Measurements from ENCODE around the gene DMAP1.

DMAP1 gene

DNA sequence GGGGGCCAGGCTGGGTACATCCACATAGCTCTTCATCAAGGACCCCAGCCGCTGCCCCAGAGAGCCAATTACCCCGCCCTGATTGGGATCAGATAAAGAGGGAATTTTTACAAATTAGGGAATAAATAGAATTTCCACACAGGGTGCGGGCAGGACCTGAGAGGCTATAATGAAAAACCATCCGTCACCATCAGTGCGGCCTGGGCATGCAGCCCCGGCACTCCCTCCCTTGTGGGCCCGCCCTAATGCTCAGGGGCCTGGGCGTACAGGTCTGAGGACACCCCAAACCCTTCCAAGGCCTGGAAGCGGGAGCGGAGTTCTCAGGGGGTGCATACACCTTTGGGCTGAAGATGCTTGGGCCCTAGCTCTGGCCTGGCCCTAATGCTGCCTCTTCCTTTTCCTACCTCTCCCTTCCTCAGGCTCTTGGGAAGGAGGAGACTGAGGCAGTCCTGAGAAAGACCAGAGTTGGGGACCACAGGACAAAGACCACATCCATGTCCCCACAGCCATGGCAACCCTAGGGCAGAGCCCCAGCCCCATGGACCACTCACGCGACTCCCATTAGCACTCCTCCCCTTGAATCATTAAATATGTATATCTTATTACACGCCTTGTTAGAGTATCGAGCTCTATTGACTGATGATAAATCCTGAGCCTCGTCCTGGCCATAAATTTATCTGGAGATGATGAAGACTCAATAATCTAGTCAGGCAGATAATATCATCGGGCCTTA, 16.3 kb downstream of the DMAP1 start:
- no peak for DNase-seq

DNA sequence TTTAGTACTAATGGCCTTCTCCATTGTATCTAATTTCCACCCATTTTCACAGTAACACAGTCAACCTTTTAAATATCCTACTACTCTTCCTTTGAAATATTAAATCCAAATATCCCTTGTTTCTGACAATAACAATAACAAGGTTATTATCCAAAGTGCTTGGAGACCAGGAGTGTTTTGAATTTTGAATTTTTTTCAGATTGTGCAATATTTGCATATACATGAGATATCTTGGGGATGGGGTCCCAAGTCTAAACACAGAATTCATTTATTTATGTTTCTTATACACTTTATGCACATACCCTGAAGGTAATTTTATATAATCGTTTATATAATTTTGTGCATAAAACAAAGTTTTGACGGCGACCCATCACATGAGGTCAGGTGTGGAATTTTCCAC, 17.5 kb downstream of the DMAP1 start:
- DNase-seq = no peak

DNA sequence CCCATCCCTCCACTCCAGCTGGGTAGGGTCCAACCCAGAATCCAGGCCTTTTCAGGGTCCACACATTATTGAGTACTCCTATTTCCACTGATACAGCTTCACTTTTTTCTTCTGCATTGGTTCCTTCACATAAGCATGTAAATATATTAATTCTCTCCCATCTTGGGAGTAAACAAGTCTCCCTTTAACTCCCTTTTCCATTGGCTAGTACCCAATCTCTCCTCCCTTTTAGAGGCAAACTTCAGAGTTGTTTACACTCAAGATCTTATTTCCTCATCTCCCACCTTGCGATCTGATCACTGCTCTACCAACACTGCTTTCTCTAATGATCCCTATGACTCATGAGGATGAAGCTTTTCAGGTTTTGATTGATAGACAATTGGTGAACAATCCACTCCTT, 20.3 kb downstream of the DMAP1 start:
- no peak for DNase-seq

DNA sequence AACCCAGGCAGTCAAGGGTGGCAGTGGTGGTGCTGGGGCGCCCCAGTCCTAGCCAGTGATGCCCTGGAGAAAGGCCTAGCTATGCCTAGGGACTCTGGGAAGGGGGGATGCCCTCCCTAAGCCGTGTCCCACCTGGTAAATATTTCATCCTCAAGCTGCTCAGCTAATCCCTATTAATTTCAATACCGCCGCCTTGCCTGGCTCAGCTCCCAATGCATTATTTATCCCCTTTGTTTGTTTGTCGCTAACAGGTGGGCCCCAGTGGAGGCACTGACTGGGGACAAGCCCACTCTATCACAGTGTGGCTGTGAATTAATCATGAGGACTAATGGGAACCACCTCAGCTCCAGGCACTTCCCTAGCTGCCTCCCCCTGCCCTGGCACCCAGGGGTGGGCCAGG, 22.5 kb downstream of the DMAP1 start:
- no peak for DNase-seq

DNA sequence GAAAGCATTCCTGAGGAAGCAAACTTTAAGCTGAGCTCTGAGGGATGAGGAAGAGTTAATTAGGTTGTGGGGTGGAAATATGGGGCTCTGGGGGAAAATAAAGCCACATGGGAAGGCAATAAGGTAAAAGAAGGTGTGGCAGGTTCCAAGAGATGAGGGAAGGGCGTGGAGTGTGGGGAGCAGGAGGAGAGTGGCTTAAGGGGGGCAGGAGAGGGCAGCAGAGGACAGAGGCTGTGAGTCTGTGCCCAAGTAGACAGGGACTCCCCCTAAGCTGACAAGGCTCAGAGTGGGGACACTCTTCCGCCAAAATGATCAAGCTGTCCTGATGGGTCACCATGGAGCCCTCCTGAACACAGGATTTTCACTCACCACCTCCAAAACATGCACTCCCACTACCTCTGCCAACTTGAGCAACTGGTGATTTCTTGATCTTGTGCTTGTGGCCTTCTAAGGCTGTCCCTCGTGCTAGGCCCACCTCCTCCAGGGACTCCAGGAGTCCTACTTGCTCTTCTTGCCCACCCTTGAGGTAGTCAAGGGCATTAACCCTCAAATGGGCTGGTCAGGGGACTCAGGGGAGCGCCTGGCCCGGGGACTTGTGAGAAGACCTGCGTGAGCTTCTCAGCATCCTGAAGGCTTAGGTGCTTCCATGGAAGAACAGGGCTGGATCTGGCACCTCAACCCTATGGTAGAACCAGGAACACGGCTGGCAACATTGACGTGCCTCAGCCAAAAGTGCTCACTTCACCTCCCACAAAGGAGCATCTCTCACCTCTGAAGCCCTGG, 23.4 kb downstream of the DMAP1 start:
- DNase-seq = no peak

DNA sequence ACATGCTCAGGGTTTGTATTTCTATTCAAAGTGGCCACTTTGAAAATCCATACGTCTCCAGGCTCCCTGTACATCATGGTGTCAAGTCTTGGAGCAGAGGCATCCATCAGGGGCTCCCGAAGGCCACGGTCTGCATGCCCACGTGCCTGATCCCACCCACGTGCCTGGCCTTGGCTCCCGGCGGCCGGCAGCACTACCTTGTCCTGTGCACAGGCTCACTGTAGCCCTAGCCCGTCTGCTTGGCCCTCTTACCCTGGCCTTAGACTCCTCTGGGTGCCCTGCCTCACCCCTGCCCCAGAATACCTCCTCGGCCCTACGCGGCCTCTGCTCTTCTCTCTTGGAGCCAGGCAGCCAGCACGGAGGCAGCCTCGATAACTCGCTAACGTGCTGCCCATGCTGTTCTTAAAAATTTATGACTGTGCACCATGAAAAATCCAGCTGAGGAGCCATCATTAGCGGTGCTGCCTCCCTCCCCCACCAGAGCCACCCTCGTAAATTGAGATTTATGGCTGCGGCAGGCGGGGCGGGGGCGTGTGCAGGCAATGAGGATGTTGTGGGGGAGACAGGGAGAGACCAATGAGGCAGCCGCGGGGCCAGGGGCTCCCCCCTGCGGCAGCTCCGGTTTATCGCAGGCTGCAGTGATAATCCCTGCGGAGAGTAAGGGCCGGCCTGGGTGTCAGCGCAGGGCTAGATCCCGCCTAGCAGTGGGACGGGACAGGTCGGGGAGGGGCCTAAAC, 24.6 kb downstream of the DMAP1 start:
- DNase-seq = peak; percentile 75

DNA sequence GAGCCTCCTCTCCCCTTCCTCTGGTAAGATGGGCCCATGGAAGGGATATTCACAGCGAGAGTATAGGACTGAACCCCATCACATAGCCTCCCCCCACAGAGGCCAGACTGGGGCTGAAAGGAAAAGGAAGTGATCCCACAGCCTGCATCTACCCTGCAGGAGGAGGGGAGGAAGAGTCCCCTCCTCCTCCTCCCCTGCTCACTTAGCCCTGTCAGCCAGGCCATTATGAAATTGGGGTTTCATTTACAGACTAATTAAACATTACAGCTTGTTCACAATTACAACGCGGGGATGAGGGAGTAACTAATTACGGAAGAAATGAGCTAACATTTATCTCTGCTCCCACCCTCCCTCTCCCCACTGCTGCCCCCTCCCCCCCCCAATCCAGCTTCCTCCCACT, 25.4 kb downstream of the DMAP1 start:
- no peak for DNase-seq

DNA sequence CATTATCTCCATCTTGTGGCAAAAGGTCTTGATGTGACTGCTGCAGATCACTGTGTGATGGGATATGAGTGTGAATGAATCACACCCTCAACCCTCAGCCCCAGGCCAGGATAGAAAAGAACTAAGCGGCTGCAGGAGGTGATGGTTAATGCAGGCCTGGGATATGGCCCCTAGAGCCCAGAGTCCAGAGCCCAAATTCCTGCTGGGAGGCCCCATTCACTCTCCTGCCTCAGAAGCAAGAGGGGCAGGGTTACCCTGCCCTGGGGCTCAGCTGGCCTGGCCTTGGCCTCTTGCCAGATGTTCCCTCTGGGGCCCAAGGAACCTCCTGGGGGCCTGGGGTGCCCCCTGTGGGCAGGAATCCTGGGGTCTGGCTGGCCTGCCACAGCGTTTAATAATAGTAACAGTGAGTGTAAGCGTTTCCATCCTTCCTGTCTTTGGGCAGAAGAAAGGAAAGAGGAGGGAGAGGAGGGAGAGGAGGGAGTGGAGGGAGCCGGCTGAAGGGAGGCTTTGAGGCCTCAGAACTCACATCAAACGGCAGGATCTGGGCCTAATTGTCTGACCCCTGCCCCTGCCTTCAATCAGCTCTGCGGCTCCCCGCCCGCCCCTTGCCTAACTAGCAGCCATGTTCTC, 26.2 kb downstream of the DMAP1 start:
- no peak for DNase-seq

DNA sequence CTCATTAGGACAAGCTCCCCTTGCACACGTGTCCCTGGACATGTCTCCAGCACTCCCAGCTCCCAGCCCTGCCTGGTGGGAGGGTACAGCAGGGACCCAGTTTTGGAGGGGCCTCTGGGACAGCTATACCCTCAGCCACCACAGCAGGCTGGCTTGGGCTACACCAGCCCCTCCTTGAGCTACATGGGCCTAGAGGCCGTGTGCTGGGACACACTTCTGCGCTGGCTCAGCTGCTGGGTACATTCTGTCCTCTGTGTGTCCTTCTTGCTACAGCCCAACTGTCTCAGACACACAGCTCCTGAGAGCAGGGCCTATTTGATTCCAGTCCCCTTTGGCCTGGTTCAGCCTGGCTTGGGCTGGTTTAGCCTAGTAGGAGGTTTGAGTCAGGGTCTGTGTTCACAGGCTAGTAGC, 26.7 kb downstream of the DMAP1 start:
- no peak for DNase-seq

DNA sequence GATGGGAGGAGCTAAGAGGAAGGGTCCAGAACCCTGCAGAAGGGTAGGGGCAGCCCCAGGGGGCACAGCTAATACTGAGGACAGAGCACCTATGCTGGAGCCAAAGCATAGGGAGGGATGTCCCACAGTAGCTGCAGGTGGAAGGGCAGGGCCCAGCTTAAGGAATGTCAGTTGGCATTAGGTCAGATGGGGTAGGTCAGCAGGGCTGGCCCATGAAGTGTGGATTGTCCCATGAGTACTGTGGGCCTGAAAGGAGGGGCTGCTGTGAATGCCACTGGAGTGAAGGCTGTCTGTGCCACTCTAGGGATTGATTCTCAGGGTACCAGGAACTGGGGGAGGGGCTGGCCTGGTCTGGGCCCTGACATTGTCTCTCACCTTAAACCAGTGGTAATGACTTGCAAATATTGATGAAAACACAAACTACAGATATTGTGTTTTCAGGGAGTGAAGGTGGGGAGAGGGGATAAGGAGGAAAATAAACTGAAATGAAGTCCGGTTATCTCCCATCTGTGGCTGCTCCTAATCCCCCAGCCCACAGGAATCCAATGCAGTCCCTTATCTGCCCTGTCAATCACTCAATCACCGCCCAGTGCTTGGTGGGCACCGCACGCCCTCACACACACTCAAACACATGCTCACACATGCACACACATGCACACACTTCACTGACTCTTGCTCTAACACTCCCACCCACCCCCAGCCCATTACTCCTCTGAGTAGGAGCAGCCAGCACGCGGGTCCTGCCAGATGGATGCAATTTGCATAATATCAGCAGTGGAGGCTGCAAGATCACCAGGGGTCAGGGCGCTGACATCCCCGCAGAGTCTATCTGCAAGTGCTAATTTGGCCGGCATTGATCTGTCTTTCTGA, 27.8 kb downstream of the DMAP1 start:
- DNase-seq = no peak

DNA sequence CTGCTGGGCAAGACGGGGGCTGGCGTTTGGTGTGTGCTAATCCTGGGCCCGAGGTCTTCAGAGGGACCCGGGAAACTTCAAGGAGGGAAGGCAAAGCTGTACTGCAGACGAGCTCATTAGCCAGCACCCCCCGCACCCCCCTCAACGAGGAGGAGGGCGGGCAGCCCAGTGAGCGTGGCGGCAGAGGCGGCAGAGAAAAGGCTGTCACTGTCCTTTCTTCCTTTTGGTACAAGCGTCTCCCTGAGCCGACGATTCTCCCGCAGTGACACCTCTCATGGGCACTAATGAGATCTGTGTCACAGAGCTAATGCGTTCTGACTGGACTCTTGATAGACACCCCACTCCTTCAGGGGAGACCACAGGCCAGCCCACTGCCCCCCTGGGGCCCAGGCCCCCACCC, 29.5 kb downstream of the DMAP1 start:
- no peak for DNase-seq

DNA sequence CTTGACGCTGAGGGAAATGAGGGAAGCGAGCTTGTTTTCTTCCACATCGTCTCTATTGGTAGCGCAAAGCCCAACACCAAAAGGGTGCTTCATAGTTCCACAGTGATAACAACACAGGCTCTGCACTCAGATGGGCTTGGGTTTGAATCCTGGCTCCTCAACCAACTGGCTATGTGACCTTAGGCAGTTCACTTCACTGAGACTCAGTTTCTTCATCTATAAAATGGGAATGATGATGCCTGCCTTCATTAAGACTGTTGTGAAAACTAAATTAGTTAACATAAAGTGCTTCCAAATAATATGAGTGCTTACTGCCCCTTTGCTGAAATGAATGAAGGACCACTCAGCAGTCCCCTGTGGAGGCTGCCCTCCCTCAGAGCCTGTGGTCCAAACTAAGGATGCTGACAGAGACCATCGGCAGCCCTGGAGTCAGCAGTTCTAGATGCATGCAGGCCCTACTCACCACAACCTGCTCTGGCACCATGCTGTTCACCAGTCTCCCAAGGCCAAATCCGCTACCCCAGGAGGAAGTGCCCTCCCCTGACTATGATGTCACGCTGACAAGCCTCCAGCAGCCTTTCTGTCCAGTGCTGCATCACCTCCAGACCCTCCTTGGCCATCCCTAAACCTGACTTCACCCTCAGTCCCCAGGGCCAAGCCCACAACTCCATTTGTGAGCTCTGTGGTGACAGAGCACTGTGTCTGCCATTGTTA, 30.7 kb downstream of the DMAP1 start:
- no peak for DNase-seq

DNA sequence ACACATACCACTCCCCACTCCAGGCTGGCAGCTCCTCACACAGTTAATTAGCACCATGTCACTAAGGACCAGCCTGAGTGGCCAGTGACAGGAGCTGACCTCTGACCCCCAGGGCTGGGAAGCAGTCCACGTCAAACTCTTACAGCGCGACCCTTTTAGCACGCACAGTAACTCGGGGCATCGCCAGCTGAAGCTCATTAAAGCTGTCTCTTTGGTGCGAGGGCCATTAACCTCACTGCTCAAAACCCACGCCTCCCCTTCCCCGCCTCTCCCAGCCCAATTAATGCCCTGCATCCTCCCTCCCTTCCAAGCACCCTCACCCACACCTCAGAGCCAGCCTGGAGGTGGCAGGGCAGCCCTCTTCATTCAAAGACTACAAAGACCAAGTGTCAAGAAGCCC, 31.7 kb downstream of the DMAP1 start:
- no peak for DNase-seq

DNA sequence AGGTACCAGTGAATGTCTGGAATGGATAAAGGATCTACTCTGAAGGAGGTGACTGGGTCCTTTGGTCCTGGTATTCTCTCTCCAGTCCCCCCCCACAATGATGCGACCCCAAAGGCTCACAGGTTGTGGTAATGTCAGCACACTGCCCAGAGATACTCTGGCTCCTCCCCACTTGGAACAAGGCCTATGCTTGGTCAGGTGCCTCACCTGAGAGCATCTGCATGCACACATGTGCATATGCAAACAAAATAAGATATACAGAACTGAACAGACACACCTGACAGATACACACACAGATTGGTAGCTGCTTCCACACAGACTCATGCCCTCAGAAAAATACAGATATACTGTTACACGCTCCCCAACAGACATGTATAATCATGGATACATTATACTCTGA, 33.5 kb downstream of the DMAP1 start:
- no peak for DNase-seq

DNA sequence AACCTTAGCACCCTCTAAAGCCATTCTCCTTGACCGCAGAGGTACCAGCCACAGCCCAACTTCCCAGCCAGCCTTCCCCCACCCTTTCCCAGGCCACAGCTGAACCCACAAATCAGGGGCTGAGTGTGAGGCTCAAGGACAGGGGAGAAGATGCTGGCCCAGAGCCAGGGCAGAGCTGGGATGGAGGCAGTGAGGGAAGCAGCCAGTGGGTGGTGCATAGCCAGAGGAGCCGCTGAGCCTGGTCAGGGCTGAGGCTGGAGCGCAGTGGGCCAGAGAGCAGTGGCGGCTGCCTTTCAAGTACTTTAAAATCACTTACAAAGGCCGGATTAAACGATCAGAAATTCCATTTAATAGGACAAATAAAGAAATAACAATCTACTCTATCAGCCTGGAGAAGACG, 36.3 kb downstream of the DMAP1 start:
- DNase-seq = no peak

DNA sequence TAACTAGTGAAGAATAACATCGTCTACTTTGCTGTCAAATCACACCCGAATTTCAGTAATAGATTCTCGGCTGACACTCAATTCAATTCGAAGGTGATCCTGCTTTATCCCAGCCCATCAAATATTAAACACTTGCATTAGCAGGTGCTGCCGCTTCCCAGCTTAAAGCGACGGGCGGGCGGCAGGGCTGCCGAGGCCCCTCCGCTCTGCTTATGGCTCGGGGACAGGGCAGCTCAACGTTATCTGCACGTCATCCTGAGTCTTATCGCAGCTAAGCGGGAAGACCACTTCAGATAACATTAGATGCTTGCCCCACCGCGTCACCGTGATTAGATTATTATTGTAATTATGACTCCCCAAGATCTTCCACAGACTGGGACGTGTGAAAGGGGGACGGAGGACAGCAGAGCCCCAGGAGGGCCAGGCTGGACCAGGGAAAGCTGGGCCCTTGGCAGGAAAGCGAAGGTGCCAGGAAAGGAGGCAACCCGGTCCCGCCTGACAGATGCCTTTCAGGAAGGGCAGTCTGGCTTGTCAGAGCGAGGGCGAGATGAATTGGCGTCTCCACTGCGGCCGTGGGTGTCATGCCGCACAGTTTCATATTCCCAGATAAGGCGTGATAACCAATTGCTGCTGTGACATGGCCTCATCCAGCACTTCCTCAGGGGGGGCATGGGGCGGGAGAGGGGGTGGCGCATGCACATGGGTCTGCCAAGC, 37.0 kb downstream of the DMAP1 start:
- DNase-seq = no peak

DNA sequence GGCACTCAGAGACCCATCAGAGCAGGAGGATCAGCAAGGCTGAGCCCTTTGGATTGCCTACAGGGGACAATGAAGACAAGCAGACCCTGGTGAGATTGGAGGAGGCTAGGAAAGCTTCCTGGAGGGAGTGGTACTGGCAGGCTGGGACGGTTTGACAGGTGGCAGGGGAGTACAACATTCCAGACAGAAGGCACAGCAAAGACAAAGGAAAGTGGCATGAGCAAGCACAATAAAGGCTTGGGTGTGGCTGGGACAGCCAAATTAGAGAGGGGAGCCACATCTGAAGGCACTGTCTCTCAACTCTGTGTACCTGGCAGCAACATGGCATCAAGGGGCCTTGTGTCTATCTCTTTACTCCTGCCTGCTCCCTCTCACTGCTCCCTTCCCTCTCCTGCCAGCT, 38.2 kb downstream of the DMAP1 start:
- DNase-seq = no peak

DNA sequence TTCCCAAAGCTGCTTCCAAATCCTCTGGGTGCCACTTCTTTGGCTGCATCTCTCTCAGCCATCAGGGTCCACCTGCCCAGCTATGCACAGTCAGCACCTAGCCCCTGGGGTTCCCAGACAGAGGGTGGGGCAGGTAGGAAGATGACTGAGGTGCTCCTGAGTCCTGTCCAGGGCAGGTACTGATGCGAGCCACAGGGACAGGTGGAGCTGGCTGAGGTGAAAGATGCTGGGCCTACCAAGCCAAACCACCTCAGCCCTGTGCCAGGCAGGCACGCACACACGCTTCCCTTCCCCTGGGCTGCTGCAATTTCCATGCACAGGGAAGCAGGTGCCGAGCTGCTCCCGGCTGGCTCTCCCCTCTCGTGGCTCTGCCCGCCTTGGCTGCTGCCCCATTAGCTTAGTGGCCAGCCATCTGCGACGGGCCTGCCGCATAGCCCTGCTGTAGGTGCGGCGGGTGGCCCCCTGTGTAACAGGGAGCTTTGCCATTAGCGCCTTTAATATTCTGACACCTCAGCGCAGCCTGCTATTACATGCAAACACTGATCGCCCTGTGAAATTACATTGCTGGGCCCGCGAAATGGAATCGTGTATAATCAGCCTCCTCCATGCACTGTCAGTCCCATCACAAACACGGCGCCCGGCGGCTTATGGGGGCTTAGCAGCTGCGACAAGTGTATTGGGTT, 38.9 kb downstream of the DMAP1 start:
- DNase-seq = no peak

DNA sequence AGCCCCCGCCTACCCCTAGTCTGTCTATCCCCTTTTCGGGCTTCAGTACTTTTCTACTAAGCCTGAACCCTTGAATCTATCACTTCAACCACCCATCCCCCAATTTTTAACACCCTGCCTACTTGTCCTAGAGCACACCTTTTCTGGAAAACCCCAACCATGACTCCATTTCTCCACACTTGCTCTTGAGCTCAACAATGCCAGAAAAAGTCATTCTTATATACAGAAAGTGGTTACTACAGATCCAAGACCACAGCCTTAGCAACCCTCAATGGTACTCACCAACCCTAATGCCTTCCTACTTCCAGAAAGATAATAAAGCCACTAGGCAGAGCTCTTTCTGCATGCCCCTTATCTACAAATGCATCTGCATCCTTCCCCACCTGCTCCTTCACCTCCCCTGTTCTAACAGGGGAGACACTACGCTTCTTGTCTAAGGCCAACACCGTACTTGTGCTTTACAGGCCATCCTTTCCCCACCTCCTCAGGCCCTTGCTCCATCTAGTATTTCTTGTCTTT, 41.2 kb downstream of the DMAP1 start:
- DNase-seq = no peak

Measured in right forelimb (tissue), 1 donor.